Ishikawa (cell line): ENCODE data around the gene DMD.

Source experiments
- CEBPB ChIP-seq: IDR thresholded peaks from 2 replicates; pipeline ENCODE4 v1.6.1; 2012
- CREB1 ChIP-seq: IDR thresholded peaks from 2 replicates; pipeline ENCODE4 v1.6.1; 2012; ENCODE audit warnings: low read depth
- EGR1 ChIP-seq: IDR thresholded peaks from 2 replicates; pipeline ENCODE4 v1.6.1; 2012
- EP300 ChIP-seq: IDR thresholded peaks from 2 replicates; pipeline ENCODE4 v1.6.1; 2012; ENCODE audit warnings: borderline replicate concordance
- FOXM1 ChIP-seq: IDR thresholded peaks from 2 replicates; pipeline ENCODE4 v1.6.1; 2012; ENCODE audit warnings: low read depth, borderline replicate concordance
- MAX ChIP-seq: IDR thresholded peaks from 2 replicates; pipeline ENCODE4 v1.6.1; 2012
- NFIC ChIP-seq: IDR thresholded peaks from 2 replicates; pipeline ENCODE4 v1.6.1; 2012
- RAD21 ChIP-seq: IDR thresholded peaks from 2 replicates; pipeline ENCODE4 v1.6.1; 2012; ENCODE audit warnings: low read depth
- REST ChIP-seq: IDR thresholded peaks from 2 replicates; pipeline ENCODE4 v1.6.1; 2012; ENCODE audit warnings: low read depth, mild to moderate bottlenecking
- TAF1 ChIP-seq: IDR thresholded peaks from 2 replicates; pipeline ENCODE4 v1.6.1; 2012; ENCODE audit warnings: low read depth, mild to moderate bottlenecking
- TCF12 ChIP-seq: IDR thresholded peaks from 2 replicates; pipeline ENCODE4 v1.6.1; 2012; ENCODE audit warnings: low read depth
- TEAD4 ChIP-seq: IDR thresholded peaks from 2 replicates; pipeline ENCODE4 v1.6.1; 2012
- USF1 ChIP-seq: IDR thresholded peaks from 2 replicates; pipeline ENCODE4 v1.6.1; 2012
- YY1 ChIP-seq: IDR thresholded peaks from 2 replicates; pipeline ENCODE4 v1.6.1; 2012; ENCODE audit warnings: low read depth
- ZBTB7A ChIP-seq: IDR thresholded peaks from 2 replicates; pipeline ENCODE4 v1.6.1; 2012; ENCODE audit warnings: low read depth

Gene DMD

DNA sequence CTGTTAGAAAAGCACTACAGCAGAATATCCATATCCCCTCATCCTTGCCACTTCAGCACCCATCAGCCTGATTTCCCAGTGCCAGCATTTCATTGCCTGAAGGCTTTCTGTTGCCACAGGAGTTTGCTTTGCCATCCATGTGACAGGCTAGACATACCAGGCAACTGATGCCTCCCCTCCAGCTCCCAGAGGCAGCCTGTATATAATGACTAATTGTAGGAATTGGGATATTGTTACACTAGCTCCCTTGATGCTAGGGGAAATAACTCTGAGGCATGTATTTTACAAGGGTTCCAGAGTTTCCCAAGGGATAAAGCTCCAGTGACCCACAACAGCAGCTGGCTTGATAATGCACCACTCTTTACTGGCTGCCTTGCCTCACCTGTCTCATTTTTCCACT is 1531.5 kb downstream of the DMD start:
- TF ChIP-seq MAX (no peak), TEAD4 (no peak), USF1 (no peak), EGR1 (no peak), YY1 (no peak), TCF12 (no peak), ZBTB7A (no peak), NFIC (no peak), EP300 (no peak), CREB1 (no peak), TAF1 (no peak), FOXM1 (no peak), REST (no peak), CEBPB (no peak)

DNA sequence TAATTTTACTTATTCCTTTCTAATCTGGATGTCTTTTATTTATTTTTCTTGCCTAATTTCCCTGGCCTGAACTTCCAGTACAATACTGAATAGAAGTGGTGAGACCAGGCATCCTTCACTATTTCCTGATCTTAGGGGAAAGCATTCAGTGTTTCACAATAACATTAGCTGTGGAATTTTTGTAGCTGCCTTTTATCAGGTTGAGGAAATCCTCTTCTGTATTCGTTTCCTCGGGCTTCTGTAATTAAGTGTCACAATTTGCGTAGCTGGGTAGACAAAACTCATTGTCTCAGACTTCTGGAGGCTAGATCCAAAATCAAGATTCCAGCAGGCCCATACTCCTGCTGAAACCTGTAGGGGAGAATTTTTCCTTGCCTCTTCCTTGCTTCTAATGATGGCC is 1541.1 kb downstream of the DMD start:
- TF ChIP-seq ZBTB7A (no peak), MAX (no peak), TAF1 (no peak), NFIC (no peak), REST (no peak), RAD21 (no peak), TCF12 (no peak), FOXM1 (no peak), TEAD4 (no peak), CEBPB (no peak), EP300 (no peak), YY1 (no peak), EGR1 (no peak), USF1 (no peak), CREB1 (no peak)

- TF ChIP-seq TCF12 (no peak), FOXM1 (no peak), EGR1 (no peak), TEAD4 (no peak), CEBPB (no peak), NFIC (no peak), EP300 (no peak)
Measured at GRCh38 chrX:31665454-31665853, 1545.9 kb downstream of the DMD start.

DNA sequence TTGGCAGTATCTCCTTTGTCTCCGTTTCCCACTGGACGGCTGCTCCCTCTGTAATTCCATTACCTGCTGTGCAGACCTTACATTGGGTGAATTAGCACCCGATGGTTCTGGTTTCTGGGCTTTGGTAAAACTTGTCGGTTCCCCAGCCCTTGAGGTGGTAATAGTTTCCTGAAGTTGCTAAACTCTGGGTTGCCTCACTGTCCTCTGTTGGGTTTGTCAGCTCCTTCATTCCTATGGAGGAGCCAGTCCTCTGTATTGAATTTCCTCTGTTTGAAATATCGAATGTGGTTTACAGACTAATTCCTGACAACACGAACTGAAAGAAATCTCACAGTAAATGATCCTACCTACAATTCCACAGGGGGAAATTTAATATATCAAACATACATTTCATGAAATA is 1548.2 kb downstream of the DMD start:
- TF ChIP-seq EP300 = no peak
- TF ChIP-seq REST = no peak
- TF ChIP-seq TEAD4 = no peak
- TF ChIP-seq EGR1 = no peak
- no peak for TF ChIP-seq MAX
- no peak for TF ChIP-seq RAD21
- no peak for TF ChIP-seq USF1
- no peak for TF ChIP-seq ZBTB7A
- TF ChIP-seq YY1 = no peak
- no peak for TF ChIP-seq NFIC
- TF ChIP-seq TCF12 = no peak
- no peak for TF ChIP-seq CEBPB
- no peak for TF ChIP-seq CREB1
- no peak for TF ChIP-seq TAF1
- TF ChIP-seq FOXM1 = no peak
